ENCODE measurements around the gene PADI2.

PADI2 gene

DNA sequence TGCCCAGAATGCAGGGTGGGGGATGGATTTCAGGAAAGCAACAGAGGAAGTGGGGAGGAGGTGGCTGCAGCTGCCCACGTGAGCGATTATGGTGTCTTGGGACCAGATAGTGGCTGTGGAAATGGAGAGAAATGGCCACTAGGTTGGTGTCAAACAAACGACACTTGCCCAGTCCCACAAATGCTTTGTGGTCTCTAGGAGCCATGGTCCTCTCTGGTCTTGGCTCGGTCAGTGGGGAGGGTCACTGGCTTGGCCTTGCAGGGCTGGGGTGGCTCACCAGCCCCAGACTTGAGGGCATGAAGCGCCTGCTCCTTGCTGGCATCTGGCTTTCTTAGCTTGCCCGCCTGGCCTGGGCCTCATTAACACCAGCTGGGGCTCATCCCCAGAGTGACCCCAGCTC is 7.2 kb downstream of the PADI2 start:
- DNase-seq, result no peak

DNA sequence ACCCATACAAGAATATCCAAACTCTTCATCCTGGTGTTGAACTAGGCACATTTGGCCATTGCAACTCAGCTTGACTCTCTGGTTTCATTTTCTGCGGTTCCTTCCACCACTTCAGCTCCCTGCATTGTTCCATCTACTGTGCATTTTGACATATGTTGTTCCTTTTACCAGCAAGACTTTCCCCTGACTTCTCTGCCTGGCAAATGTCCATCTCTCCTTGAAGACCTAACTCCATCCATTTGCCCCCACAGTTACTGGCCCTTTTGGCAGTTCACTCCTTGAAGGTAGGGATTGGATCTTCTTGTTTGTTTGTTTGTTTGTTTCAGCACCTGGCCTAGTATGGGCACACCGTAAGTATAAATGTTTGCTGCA is 8.7 kb downstream of the PADI2 start:
- DNase-seq, result no peak

DNA sequence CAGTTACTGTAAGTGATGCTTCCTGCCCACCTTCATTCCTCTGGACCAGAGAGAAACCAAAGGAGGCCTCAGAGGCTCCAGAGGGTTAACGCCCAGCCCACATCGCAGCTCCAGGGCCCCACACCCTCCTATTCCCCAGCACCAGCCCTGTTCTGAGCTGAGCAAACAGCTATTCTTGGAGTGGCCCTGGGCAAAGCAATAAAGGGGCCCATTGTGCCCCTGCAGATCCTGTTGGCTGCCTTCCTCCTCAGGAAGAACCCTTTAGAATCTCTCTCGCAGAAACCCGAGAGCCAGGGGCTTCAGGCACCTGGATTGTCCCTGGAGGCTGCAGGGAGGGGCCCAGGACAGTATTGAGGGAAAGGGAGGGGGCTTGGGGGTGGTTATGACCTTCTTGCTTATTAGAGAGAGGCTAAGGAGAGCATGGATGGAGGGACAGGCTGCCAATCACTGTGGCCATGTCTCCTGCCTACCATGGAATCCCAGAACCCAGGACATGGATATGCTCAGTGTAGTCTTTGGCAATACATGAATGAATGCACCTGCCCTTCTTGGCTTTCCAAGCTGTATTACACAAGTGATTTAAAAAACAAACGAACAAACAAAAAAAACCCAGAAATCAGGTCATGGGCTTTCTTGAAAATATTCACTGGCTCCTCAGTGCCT is 9.2 kb downstream of the PADI2 start:
- no peak for DNase-seq

DNA sequence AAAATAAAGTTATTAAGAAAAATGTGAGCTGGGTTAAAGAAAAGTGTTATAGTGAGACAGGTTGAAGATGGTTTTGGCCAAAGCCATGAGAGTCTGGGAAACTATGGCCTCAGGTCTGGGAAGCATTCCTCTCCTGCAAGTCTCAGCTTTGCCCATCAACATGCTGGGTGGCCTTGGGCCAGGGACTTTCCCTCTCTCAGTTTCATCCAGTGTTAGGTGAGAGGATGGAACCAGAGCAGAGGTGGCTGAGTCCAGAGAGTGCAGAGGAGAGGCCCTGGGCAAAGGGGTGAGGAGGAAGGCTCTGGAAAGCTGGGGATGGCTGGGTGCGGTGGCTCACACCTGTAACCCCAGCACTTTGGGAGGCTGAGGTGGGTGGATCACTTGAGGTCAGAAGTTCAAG is 10.5 kb downstream of the PADI2 start:
- no peak for DNase-seq

DNA sequence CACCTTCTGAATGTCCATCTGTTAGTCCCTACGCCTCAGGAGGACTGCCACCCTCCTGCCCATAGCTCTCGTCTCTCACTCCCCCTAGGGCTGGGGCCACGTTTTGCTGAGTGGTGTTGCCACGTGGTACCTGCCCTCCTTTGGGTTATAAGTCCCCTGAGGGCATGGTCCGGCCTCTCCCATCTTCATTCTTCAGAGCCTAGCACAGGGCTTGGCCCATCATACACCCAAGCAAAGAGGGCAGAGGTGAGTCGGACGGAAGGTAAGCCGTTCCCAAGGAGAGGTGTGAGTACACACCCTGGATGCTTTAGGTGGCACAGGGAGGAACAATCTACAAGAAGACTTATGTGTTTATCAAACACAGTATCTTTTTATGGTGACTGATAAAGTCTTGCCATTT is 10.9 kb downstream of the PADI2 start:
- DNase-seq, result no peak

DNA sequence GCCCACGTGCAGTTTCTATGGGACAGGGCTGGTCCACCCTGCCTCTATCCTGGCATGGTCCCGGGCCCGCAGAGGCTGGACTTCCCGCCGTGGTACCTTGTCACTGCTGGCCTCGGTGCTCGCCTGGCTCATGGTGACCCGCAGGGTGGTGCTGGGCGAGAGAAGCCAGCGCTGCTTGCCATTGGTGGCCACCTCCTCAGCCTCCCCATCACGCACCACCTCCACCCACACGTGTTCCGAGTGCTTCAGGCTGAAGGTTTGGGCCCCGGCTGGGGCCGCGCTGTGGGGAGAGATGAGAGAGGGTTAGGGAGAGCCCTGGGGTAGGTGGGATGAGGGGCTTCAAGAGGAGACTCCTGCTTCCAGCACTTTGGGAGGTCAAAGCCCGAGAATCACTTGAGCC is 14.5 kb downstream of the PADI2 start:
- no peak for DNase-seq

DNA sequence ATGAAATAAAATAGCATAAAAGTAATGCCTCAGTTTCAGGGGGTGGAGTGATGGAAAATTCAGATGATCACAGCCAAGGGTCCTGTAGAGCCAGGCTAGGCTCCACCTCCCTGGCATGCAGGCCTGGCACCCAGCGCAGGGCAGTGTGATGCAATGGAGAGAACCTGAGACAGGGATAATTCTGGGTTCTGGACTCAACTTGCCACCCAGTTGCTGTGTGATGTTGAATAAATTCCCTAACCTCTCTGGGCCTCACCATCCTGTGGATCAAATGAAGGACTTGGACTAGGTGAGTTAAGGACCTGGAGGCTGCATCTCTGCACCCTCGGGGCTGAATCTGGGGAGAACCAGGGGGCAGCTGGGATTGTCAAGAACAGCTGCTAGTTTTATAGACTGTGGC is 17.0 kb downstream of the PADI2 start:
- DNase-seq, result no peak

DNA sequence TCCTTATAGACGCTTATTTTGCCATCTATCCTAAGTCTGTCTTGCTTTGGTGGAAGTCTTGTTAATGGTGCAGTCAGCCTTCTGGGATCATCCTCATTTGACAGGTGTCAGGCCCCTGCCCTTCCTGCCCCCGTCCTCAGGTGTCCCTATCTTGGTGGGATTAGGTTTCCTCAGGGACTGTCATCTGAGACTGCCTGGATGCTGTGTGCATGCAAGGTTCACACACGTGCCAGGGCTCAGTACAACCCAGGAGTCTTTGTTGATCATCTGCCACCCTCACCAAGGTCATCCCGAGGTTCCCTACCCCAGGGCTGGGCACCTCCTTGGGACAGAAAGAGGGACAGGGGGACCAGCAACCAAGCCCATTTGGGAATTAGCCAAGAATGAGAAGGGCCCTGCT is 18.0 kb downstream of the PADI2 start:
- no peak for DNase-seq

DNA sequence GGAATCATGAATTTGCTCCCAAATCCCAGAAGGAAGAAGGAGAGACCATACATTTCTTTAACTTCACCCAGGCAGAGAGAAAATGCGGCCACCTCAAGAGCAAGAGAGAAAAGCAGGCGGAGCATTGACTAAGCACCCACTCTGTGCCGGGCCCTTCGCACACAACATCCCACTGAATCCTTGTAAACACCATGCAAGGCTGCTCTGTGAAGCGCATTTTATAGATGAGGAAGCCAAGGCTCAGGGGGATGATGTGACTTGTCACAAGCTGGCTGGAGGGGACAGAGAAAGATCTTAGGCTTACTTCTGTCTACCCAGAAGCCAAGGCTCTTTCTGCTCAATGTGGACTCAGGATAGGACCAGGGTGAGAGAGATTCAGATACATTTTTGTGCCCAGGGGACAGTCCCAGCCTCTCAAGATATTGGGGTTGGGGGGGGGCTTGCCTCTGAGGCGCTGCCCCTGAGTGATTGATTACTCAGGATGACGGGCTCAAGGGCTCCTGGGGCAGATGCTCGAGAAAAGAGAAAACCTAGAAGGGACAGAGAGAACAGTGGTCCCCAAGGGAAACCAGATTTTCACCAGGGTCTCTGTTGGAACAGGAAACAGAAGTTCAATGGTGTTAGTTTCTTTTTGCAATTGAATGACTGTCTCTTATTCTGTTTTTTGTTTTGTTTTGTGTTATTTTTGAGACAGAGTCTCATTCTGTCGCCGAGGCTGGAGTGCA is 19.5 kb downstream of the PADI2 start:
- no peak for DNase-seq

DNA sequence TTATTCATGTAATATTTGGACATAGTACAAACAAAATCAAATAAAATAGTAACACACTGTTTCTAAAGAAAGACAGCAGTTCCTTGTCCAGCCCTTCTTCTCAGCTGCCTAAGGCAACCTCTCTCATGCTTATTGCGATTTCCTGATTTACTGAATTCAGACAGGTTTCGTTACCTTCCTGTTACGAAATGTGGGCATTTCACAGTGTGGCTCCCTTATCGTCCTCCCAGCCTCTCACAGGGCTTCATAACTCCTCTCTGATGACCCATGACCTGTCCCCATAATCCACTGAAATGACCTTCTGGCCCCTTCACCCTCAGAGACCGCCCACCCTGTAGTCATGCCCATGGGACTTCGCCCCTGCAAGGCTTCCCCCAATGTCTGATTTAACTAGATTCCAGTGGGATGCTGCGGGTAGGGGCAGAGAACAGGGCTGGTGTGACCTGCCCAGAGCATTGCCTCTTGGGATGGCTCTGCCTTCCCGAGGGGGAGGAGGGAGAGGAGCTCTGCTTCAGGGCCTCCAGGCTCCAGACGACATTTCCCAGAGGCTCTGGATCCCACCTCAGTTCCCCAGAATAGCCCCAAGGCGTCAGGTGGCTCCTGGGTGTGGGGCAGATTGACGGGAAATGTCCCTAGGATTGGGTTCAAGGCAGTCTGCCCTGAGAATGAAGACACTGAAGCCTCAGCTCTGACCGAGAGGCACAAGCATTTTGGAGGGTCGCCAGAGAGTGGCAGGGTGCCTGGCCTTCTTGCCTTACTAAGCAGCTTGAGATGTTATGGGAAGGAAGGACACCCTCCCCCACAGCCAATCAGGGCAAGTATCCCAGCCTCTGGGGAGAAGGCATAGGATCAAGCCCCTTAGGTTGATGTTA is 20.6 kb downstream of the PADI2 start:
- DNase-seq, result no peak

DNA sequence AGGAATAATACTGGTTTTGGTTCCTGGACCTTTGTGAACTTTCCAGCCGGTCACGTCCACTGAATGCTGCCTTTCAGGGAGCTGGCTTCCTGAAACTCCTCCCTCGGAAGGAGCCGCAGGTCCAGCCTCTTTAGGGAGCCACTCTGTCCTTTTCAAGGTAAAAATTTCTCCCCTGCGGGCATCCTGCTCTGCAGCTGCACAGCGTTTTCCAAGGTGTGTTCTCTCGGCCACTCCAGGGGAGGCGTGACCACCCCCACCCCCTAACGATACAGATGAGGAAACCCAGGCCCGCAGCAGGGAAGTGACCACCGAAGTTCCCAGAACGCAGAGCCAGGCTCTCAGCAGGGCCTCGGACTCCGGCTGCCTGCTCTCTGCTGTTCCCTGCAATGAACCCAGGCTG is 21.5 kb downstream of the PADI2 start:
- no peak for DNase-seq

DNA sequence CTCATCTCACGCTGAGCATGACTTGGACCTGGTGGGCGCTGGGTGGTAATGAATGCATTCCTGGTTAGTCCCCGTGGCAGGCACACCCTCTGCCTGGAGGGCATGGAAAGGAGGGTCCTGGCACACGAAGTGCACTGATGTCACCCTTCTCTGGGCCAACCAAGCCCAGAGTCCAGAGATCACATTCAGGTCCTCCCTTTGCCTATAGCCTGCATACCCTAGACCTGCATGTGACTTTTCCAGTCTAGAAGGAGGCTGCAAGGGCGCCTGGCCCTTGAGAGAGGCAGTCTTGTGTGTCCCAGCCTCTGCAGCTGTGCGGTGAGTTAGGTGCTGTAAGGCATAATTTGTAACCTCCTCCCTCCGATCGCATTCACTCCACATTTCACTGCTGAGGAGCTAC is 22.1 kb downstream of the PADI2 start:
- no peak for DNase-seq

DNA sequence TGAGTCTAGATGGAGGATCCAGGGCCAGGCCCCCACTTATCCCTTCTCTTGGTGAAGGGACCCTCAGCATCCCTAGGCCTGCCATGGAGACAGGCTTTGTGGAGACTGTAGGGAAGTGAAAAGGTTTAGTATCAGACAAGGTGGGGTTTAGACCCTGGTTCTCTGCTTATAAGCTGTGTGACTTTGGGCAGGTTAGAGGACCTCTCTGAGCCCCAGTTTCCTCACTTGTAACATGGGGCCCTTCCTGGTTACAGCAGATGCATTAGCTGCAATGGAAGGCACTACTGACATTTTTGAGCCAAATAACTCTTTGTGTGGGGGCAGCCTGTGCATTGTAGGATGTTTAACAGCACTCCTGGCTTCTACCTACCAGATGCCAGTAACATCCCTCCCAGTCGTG is 22.7 kb downstream of the PADI2 start:
- DNase-seq, result no peak

DNA sequence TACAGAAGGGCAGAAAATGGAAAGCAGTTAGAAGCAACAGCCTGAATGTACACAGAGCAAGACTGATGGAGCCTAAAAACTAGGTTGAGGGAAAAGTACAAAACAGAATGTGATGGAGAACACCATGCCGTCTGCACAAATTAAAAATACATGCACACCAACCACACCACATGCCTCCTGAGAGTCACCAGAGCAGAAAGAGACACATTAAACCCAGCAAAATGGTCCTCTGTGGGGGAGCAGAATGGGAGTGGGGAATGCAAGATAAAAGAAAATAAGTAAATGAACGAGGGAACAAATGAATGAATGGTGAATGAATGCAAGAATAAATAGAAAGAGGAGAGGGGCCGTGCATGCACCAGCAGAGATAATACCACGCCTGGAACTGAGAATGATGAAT is 24.1 kb downstream of the PADI2 start:
- no peak for DNase-seq

DNA sequence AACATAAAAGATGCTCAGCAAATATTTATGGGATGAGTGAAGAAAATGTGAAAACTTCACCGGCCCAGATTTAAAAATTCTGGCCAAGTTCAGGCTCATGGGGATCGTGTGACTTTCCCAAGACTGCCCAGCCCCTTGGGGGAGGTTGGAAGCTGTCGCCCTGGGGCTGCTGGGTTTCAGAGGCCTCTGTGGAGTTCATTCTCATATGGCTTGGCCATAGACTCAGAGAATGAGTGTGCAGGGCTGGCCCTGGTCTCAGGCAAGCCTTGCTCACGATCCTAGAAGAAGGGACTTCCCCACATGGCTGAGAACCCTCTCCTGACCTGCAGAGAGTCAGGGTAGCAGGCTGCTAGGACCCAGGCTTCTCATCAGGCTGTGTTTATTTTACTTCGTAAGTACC is 24.6 kb downstream of the PADI2 start:
- no peak for DNase-seq

DNA sequence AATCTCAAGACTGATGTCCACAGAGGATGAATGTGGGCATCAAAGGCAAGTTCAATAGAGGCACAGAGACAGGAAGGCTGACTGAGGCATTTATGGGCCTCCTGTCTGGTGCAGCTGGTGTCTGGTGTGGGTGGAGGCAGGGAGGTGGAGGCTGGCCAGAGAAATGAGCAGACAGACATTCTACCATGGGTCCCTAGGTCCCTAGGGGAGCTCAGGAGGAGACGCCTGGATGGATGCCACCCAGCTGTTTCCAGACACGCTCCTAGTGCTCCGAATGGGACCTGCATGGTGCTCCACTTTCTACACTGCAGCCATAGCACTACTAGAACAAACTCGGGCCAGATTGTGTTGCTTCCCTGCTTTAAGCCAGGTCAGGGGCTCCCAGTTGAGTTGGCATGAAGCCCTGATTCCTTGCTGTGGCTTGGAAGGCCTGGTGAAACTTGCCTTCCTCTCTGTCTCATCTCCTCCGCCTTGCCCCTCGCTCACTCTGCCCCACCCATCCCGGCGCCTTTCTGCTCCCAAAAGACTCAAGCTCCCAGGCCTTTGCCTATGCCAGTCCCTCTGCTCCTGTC is 25.3 kb downstream of the PADI2 start:
- no peak for DNase-seq

DNA sequence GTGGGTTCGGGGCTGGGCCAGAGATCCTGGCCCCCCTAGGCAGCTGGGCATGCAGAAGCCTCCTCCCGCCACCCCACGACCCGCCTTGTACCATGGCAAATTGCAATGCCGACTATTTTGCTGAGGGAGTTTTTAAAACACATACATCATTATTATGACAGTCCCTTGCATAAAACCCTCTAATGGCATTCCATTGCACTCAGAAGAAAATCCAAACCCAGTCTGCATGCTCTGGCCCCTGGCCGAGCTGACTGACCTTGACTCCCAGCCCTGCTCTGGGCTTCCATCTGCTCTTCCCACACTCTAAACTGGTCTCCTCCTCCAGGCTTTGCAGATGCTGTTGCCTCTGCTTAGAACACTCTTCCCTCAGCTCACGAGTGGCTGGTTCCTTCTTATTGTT is 28.0 kb downstream of the PADI2 start:
- no peak for DNase-seq

DNA sequence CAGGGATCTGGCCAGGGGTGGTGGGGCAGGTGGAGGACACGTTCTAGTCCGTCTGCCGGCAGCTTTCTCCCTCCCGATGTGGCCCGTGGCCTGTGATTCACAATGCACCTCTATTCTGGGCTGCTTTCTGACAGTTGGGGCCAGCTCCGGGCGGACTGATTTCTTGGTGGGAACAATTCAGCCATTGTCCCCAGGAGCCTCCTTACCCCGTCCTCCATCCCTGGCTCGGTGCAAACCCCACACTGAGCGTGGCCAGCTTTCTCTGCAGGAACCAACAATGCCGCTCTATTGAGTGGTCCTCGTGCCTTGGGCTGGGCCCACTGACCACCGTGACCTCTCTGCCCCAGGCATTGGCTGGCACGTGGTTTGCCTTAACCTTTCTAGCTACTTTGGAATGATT is 29.7 kb downstream of the PADI2 start:
- no peak for DNase-seq

DNA sequence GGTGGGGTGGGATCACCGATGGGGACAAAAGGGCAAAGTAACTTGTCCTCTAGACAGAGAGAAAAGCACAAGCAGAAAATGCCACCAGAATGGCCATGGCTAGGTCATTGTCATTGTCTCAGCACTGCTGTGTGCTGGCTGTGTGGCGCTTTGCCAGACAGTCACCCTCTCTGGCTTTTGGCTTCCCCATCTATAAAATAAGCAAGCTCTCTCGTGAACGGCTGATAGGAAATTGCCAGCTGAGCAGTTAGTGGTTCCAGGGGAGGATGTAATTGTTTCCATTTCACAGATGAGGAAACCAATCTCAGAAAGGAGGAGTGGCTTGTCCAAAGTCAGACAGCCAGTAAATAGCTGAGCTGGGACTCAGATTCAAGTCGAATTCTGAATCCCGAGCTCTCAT is 32.5 kb downstream of the PADI2 start:
- no peak for DNase-seq

DNA sequence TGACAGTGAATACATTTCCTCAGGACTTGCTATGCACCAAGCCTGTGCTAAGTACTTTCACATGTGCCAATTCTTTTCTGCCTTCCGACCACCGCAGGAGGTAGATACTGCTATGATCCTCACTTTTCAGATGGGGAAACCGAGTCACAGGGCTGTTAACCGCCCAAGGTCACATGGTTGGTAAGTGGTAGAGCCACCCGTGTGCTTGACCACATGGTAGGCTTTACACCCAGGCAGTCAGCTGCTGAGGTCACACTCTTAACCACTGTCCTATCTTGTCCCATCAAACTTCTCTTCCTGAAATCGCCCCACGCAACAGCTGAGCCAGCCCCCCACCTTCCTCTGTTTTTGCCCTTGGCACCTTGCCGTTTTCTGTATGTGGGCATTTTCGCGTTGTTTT is 34.5 kb downstream of the PADI2 start:
- DNase-seq, result no peak

DNA sequence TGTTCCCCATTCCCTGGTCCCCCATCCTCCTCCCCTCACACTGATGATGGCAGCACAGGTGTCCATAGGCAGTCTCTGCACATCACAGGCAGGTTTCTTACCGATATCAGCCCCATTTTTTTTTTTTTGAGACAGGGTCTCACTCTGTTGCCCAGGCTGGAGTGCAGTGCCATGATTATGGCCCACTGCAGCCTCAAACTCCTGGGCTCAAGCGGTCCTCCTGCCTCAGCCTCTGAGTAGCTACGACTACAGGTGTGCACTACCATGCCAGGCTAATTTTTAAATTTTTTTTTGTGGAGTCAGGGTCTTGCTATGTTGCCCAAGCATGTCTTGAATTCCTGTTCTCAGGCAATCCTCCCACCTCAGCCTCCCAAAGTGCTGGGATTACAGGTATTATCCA is 36.5 kb downstream of the PADI2 start:
- DNase-seq, result no peak

DNA sequence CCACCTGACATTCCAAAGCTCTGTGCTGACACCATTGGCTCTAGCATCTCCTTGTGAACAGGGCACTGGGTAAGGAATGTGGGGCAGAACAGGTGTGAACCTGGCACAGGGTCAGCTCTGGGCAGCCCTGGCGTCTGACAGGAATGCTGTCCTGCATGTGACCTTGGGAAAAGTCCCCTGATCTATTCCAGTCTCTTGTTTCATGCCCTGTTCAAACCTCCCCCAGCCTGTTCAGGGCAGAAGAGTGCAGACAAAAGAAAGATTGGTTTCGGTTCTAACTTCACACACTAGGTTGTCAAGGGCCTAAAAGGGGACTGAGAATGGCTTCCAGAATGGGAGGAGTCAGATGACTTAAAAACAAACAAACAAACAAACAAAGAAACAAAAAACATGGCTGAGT is 37.8 kb downstream of the PADI2 start:
- no peak for DNase-seq

DNA sequence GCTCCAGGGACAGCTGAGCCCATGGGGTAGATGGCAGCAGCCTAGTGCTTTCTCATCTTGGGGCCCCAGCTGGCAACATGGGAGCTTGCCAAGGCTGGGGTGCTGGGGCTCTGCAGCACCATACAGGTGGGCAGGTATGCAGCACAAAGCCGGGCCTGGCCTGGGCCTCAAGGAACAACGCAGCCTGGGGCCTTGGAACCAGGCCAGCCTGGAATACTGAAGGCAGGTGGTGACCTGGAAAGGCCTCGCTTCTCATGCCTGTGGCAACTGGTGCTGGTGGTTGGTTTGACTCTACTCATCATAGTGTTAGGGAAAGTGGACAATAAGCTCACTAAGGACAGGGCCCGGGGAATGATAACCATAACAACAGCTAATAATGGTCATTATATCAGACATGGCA is 38.4 kb downstream of the PADI2 start:
- DNase-seq, result no peak
